Cardiac muscle cell (in vitro differentiated cells and primary cell): Measurements from ENCODE around the gene CCDC73. TPM values are rescaled to one million over a fixed set of nuclear protein-coding genes. Genes with fewer than 3 reads are reported as not detected.

Experiments
- DNase-seq, 2 donors: peaks; one replicate each; pipeline versions ENCODE4 v3.0.0 to v3.0.0-alpha.2; 2010 to 2017; ENCODE audit warnings: low read depth in 1 of 2, low spot score in 1 of 2
- H3K27ac ChIP-seq: fragments of 200-600 bp; sonication (generic); 2 replicates; pipeline ENCODE4 v1.5.1; 2016
- H3K27me3 ChIP-seq: fragments of 200-600 bp; sonication (generic); 2 replicates; pipeline ENCODE4 v1.6.0; 2016; ENCODE audit warnings: control low read depth
- H3K36me3 ChIP-seq: fragments of 200-600 bp; sonication (generic); 2 replicates; pipeline ENCODE4 v1.5.1; 2016; ENCODE audit warnings: control low read depth
- H3K4me1 ChIP-seq: fragments of 200-600 bp; sonication (generic); 2 replicates; pipeline ENCODE4 v1.8.1; 2017; ENCODE audit warnings: low read depth, mild to moderate bottlenecking, mixed run types
- H3K4me3 ChIP-seq: fragments of 200-600 bp; sonication (generic); 2 replicates; pipeline ENCODE4 v1.5.1; 2016; ENCODE audit warnings: mild to moderate bottlenecking
- H3K9me3 ChIP-seq: fragments of 200-600 bp; sonication (generic); 2 replicates; pipeline ENCODE4 v1.5.1; 2017; ENCODE audit warnings: low read depth, mild to moderate bottlenecking, control low read depth
- CTCF ChIP-seq: IDR thresholded peaks from 2 replicates; pipeline ENCODE4 v1.5.1; 2012; ENCODE audit warnings: low read depth, mild to moderate bottlenecking, low read length
- polyA plus RNA-seq: library from polyadenylated mRNA; unstranded; fragments of >200 nt; fragmentation: Nextera tagmentation; extraction: Ambion mirVana; gene quantifications from 2 replicates; pipeline ENCODE4 v1.2.1, GENCODE V29; 2016
- total RNA-seq: library from RNA; depleted of rRNA; stranded (reverse); fragments of >200 nt; gene quantifications from 2 replicates; pipeline ENCODE4 v1.2.3, GENCODE V29; 2016

Gene CCDC73
- total and polyA plus RNA-seq, 2 experiments from 2014 or later = 0.76 TPM; not detected in 1

GRCh38 chr11:32821517-32821916 is 27.1 kb upstream of the CCDC73 start:
- no peaks in the 10 kb centered on the region for H3K36me3 ChIP-seq
- H3K9me3 ChIP-seq = no peaks in the 10 kb centered on the region
- DNase-seq = no peak
- no peaks in the 10 kb centered on the region for H3K4me1 ChIP-seq
- no peak overlapping the region for H3K27ac ChIP-seq
- TF ChIP-seq CTCF = no peak
- no peaks in the 10 kb centered on the region for H3K27me3 ChIP-seq
- no peak overlapping the region for H3K4me3 ChIP-seq

- H3K9me3 ChIP-seq = no peaks in the 10 kb centered on the region
- no peaks in the 10 kb centered on the region for H3K36me3 ChIP-seq
- no peak for DNase-seq
- no peak for TF ChIP-seq CTCF
- no peaks in the 10 kb centered on the region for H3K4me1 ChIP-seq
- H3K27ac ChIP-seq = no peak overlapping the region
- H3K4me3 ChIP-seq = no peak overlapping the region
- no peaks in the 10 kb centered on the region for H3K27me3 ChIP-seq
Observed at GRCh38 chr11:32820497-32820896, 26.0 kb upstream of the CCDC73 start.

- no peak for TF ChIP-seq CTCF
- DNase-seq = no peak
- no peaks in the 10 kb centered on the region for H3K4me1 ChIP-seq
- H3K4me3 ChIP-seq = no peak overlapping the region
- H3K27ac ChIP-seq = no peak overlapping the region
- no peaks in the 10 kb centered on the region for H3K9me3 ChIP-seq
- no peaks in the 10 kb centered on the region for H3K27me3 ChIP-seq
- H3K36me3 ChIP-seq = no peaks in the 10 kb centered on the region
Observed at GRCh38 chr11:32819187-32819586, 24.7 kb upstream of the CCDC73 start.

GRCh38 chr11:32817852-32818183 is 23.4 kb upstream of the CCDC73 start:
- Histone ChIP-seq H3K4me1 (no peaks in the 10 kb centered on the region), H3K4me3 (no peak overlapping the region), H3K27me3 (no peaks in the 10 kb centered on the region), H3K9me3 (no peaks in the 10 kb centered on the region), H3K27ac (no peak overlapping the region), H3K36me3 (no peaks in the 10 kb centered on the region)
- no peak for DNase-seq
- no peak for TF ChIP-seq CTCF

GRCh38 chr11:32817181-32817851 is 22.9 kb upstream of the CCDC73 start:
- DNase-seq = no peak
- no peak overlapping the region for H3K27ac ChIP-seq
- H3K9me3 ChIP-seq = no peaks in the 10 kb centered on the region
- H3K4me1 ChIP-seq = no peaks in the 10 kb centered on the region
- no peak for TF ChIP-seq CTCF
- no peaks in the 10 kb centered on the region for H3K27me3 ChIP-seq
- no peaks in the 10 kb centered on the region for H3K36me3 ChIP-seq
- H3K4me3 ChIP-seq = no peak overlapping the region
